NCI-H510A (cell line): Measurements from ENCODE around the gene PAX7.

Source experiments
- DNase-seq: peaks from one replicate; lab custom pipeline; 2025; lab: John Stamatoyannopoulos, UW

Gene PAX7

DNA sequence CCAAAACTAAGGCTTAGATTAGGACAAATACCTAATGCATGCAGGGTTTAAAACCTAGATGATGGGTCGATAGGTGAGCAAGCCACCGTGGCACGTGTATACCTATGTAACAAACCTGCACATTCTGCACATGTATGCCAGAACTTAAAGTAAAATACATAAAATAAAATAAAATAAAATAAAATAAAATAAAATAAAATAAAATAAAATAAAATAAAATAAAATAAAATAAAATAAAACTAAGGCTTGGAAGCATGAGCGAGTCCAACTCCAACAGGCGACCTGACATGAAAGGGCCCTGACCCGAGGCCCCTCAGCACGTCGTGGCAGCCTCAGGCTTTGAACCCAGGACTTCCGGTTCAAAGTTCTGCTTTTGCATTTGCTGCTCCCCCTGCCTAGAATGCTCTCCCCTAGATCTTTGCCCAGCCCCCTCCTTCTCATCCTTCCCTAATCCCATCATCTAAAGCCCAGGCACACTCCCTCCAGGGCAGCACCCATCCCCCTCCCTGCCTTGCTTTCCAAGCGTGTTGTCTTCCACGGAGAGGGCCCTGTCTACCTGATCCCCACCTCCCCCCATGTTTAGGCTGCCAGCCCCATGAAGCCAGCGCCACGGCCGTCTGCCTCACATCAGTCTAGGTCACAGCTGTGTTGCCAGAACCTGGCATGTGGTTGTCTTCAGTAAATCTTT is 164.5 kb downstream of the PAX7 start:
- DNase-seq: no peak

DNA sequence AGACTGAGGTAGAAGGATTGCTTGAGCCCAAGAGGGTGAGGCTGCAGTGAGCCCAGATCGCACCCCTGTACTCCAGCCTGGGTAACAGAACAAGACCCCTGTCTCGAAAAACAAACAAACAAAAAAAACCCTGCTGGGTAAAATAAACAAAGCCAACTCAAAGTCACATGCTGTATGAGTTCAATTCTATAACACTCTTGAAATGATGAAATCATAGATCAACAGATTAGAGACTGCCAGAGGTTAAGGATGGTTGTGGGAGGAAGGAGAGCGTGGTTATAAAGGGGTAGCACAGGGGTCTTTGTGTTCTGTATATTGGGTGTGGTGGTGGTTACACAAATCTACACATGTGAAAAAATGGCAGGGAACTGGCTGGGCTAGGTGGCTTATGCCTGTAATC is 166.3 kb downstream of the PAX7 start:
- no peak for DNase-seq
